ACC112 (cell line): Measurements from ENCODE around the gene MAPKBP1.
A peak's percentile ranks its signal among the peaks of the same experiment; 100 is the strongest.

Experiments
- H2AFZ ChIP-seq: fragments of 200-600 bp; sonication (generic); one replicate; pipeline ENCODE4 v1.6.0; 2017; ENCODE audit warnings: antibody characterized with exemption, low read length; ENCODE audit not compliant: unreplicated experiment
- H3K27ac ChIP-seq: fragments of 200-600 bp; sonication (generic); 2 replicates; pipeline ENCODE4 v1.5.1; 2014; ENCODE audit warnings: low read depth, mild to moderate bottlenecking, antibody characterized with exemption, low read length, moderate library complexity
- H3K27me3 ChIP-seq: fragments of 200-600 bp; sonication (generic); 2 replicates; pipeline ENCODE4 v1.6.1; 2014; ENCODE audit warnings: mild to moderate bottlenecking, antibody characterized with exemption, low read length, moderate library complexity, mixed read lengths; ENCODE audit not compliant: insufficient read depth
- H3K36me3 ChIP-seq: fragments of 200-600 bp; sonication (generic); 2 replicates; pipeline ENCODE4 v1.6.1; 2016; ENCODE audit warnings: mild to moderate bottlenecking, antibody characterized with exemption, low read length, moderate library complexity, mixed read lengths; ENCODE audit not compliant: insufficient read depth
- H3K4me1 ChIP-seq: fragments of 200-600 bp; sonication (generic); one replicate; pipeline ENCODE4 v1.6.1; 2016; ENCODE audit warnings: low read length, mixed read lengths; ENCODE audit not compliant: insufficient read depth, unreplicated experiment, control insufficient read depth
- H3K4me3 ChIP-seq: fragments of 200-600 bp; sonication (generic); 2 replicates; pipeline ENCODE4 v1.5.1; 2014; ENCODE audit warnings: mild to moderate bottlenecking, low read depth, low read length
- H3K79me2 ChIP-seq: fragments of 200-600 bp; sonication (generic); one replicate; pipeline ENCODE4 v1.6.0; 2016; ENCODE audit warnings: low read length; ENCODE audit not compliant: control insufficient read depth, unreplicated experiment, insufficient read depth

MAPKBP1 gene

DNA sequence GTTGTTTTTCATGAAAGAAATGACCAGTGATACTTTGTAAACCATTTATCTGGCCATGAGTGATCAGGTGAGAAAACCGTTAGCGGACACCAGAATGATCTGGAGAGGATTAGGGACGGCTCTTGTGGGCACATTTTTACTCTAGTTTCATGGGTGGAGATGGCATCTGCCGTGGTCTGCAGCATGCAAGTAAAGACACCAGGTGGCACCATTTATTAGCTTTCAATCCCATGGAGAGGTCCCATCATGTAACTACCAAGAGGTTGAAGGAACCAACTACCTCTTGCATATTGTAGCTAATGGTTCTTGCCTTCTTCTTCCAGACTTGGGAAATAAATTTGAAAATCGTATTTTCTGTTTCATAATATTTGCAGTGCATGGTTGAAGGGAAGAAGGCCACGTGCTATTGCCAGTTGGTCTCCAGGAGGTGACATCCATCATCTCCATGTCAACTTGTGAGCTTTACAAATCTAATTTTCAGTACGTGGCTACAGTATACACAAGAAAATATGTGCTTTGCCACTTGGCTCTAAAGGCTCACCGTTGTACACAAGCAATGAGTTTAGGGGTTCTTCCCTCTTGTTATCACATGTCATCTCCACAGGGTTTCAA is 1.5 kb upstream of the MAPKBP1 start:
- Histone ChIP-seq H3K27ac (peak overlapping the region; percentile 65), H3K4me3 (peak overlapping the region; percentile 92), H3K36me3 (no peaks in the 10 kb centered on the region; the same call in 1 of the 2 replicates), H3K79me2 (peaks cover 27% of the 10 kb centered on the region), H3K27me3 (no peaks in the 10 kb centered on the region), H2AFZ (no peak overlapping the region), H3K4me1 (peaks cover 40% of the 10 kb centered on the region)

DNA sequence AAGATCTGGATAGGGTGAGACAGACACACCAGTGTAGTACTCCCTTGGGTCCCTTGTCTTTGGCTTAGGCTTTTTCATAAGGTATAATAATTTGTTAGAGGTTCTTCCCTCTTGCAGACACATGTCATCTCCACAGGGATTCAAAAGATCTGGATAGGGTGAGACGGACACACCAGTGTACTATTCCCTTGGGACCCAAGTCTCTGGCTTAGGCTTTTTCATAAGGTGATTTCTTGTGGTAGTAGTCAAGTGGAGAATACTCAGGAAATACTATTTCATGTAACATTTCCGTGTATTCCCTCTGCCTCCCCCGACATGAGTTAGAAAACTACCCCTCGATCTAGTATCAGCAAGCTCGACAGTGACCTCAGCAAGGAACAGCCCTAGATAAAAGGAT is 954 bp upstream of the MAPKBP1 start:
- Histone ChIP-seq H3K4me3 (peak overlapping the region; percentile 92), H3K27ac (peak overlapping the region; percentile 65), H3K4me1 (peaks cover 45% of the 10 kb centered on the region), H2AFZ (no peak overlapping the region), H3K36me3 (no peaks in the 10 kb centered on the region; the same call in 1 of the 2 replicates), H3K27me3 (no peaks in the 10 kb centered on the region), H3K79me2 (peaks cover 32% of the 10 kb centered on the region)

DNA sequence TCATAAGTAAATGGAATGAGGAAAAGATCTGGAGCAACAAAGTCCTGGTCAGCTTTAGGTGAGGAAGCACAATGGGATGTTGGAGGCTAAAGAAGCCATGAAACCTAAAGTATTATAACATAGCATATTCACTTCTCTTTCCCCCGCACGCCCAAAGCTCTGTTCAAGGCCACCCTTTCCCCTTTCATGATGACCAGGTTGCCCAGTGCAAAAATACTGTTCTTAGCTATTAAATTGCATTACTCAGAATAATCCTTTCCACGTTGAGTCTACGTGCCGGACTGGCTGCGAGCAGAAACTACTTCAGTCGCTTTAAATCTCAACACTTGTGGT is 589 bp upstream of the MAPKBP1 start:
- peak overlapping the region; percentile 65 for H3K27ac ChIP-seq
- no peaks in the 10 kb centered on the region for H3K27me3 ChIP-seq
- H3K4me1 ChIP-seq: peaks cover 48% of the 10 kb centered on the region
- no peak overlapping the region for H2AFZ ChIP-seq
- peak overlapping the region; percentile 92 for H3K4me3 ChIP-seq
- peaks cover 35% of the 10 kb centered on the region for H3K79me2 ChIP-seq
- no peaks in the 10 kb centered on the region for H3K36me3 ChIP-seq

DNA sequence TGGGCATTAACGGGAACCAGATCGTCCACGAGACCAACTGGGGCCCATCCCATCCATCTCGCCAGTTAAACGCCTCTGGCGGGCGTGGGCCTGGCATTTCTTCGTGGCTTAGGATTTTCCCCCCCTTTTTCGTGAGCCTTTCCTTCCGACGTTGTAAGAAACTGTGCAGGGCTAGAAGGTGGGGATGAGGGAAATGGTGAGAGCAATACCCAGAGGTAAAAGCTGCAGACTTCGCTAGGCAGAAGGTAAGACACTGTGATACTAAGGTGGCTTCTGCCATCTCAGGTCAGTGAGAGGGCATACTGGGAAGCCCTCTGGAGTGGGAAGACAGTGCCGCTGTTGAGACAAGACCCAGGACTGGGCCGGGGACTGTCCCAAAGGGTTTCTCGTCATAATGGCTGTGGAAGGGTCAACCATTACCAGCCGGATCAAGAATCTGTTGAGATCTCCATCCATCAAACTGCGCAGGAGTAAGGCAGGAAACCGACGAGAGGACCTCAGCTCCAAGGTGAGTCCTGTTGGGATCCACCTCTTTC is 666 bp downstream of the MAPKBP1 start:
- Histone ChIP-seq H2AFZ (no peak overlapping the region), H3K36me3 (no peaks in the 10 kb centered on the region), H3K27me3 (no peaks in the 10 kb centered on the region), H3K4me3 (peak overlapping the region; percentile 92), H3K27ac (peak overlapping the region; percentile 65), H3K79me2 (peaks cover 43% of the 10 kb centered on the region), H3K4me1 (peaks cover 58% of the 10 kb centered on the region)

DNA sequence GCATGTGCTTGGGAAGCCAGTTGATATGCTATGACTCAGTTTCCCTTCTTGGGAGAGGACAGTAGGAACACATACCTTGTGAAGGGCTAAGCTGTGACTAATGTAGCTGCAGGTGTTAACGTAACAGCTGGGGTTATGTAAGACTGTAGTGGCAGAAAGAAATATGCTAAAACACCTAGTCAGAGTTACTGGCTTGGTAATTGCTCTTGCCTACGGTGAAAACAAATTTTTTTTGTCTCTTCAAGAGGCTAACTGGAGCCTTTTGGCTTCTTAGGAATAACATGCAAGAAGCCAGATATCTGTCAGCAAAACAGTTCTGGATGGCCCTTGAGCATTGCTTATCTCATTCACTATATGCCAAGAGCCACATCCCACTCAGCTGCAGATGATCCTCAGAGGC is 1.4 kb downstream of the MAPKBP1 start:
- Histone ChIP-seq H3K79me2 (peaks cover 48% of the 10 kb centered on the region), H3K4me1 (peaks cover 65% of the 10 kb centered on the region), H3K36me3 (no peaks in the 10 kb centered on the region), H3K27ac (peak overlapping the region; percentile 65), H2AFZ (no peak overlapping the region), H3K4me3 (peak overlapping the region; percentile 92), H3K27me3 (no peaks in the 10 kb centered on the region)

DNA sequence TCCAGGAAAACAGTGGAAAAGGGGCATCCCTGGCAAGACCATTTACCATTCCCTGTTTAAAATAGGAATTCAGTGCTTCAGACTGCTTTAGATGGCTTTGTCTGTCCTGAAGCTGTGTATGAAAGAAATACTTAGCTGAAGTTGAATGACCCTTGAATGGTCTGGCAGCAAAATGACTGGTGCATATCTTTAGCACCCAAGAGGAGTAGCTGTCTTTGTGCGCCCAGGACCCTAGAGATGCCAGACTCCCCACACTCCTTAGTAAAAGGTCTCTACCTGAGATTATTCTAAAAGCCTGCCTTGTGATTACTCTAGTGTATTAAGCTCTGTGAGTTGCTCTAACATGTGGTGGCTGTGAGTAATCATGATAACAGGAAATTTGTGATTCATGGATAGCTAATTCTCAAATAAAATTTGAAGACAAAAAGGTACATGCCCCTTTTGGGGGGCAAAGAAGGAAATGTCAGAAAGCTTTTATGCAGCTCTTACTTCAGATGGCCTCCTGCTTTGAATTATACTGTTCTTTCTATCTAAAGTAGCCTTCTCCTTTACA is 3.2 kb downstream of the MAPKBP1 start:
- peaks cover 66% of the 10 kb centered on the region for H3K4me1 ChIP-seq
- H2AFZ ChIP-seq: no peak overlapping the region
- H3K4me3 ChIP-seq: peak overlapping the region; percentile 57
- H3K27ac ChIP-seq: peak overlapping the region; percentile 52
- no peaks in the 10 kb centered on the region for H3K27me3 ChIP-seq
- peaks cover 58% of the 10 kb centered on the region for H3K79me2 ChIP-seq
- H3K36me3 ChIP-seq: no peaks in the 10 kb centered on the region

DNA sequence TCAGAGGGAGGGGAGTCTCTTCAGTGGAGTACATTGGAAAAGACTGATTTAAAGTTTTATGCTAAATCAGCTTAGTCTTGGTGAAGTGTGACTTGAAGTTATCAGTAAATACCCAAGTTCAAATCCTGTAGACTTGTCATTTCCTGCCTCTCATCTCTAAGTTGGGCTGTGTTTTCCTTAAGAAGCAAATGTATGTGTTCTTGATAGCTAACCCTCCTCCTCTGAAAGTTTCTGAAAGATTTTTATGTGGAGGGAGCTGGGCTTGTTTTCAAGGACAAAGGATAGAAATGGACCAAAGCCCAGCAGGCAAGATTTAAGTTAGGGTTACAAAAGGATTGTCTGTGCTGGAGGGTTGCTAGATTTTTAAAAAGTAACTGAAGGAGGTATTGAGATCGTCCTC is 4.2 kb downstream of the MAPKBP1 start:
- H3K27me3 ChIP-seq: no peaks in the 10 kb centered on the region

DNA sequence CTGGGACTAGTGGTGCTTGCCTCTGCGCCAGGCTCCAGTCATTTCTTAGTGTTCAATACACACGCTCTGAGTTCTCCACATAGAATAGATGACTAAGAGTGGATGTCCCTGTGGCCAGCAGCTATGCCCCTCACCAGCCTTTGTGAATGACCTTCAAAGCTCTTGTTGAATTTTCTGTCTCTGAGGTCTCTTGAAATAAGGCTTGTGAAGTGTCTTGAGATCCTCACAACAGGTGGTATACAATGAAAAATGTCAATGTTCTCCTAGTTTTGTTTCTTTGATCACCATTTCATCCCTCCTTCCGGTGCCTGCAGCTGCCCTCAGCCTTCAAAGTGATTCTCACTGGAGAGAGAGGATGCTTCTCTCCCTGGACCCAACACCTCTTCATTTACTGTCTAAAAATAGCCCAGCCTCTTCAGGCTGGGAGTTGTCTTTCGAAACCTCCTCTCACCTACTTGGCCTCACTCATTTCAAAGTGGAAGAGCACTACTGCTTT is 5.4 kb downstream of the MAPKBP1 start:
- Histone ChIP-seq H3K36me3 (no peaks in the 10 kb centered on the region), H3K79me2 (peaks cover 71% of the 10 kb centered on the region), H3K4me1 (peaks cover 53% of the 10 kb centered on the region), H3K27ac (no peak overlapping the region; the same call in 1 of the 2 replicates), H3K27me3 (no peaks in the 10 kb centered on the region), H2AFZ (no peak overlapping the region), H3K4me3 (no peak overlapping the region; the same call in 1 of the 2 replicates)

More for the DNA sequence above, 4.2 kb downstream of the MAPKBP1 start:
- Histone ChIP-seq H3K4me1 (peaks cover 56% of the 10 kb centered on the region), H3K4me3 (peak overlapping the region; percentile 57; the same call in 1 of the 2 replicates), H3K79me2 (peaks cover 66% of the 10 kb centered on the region), H3K36me3 (no peaks in the 10 kb centered on the region), H3K27ac (peak overlapping the region; percentile 52), H2AFZ (no peak overlapping the region)

DNA sequence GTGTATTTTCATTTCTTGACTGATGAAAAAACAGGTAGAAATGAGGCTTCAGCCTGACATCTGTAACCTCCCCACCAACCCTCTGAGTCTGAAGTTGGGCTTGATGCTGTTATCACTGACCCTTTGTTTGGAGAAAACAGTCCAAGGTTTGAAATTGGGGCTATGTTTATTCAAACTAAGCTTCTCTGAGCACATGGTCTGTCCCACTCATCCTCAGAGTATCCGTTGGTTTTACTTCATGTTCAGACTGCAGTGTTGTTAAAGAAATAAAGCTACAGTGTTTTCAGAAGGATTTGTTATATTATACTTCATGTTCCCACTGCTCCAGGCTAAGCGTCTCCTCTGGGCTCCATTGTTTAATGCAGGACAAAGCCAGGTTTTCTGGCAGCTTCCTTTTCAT is 6.0 kb downstream of the MAPKBP1 start:
- no peaks in the 10 kb centered on the region for H3K27me3 ChIP-seq
- no peaks in the 10 kb centered on the region for H3K36me3 ChIP-seq
- peaks cover 52% of the 10 kb centered on the region for H3K4me1 ChIP-seq
- no peak overlapping the region; the same call in 1 of the 2 replicates for H3K4me3 ChIP-seq
- H2AFZ ChIP-seq: no peak overlapping the region
- H3K79me2 ChIP-seq: peaks cover 73% of the 10 kb centered on the region
- H3K27ac ChIP-seq: no peak overlapping the region; the same call in 1 of the 2 replicates

DNA sequence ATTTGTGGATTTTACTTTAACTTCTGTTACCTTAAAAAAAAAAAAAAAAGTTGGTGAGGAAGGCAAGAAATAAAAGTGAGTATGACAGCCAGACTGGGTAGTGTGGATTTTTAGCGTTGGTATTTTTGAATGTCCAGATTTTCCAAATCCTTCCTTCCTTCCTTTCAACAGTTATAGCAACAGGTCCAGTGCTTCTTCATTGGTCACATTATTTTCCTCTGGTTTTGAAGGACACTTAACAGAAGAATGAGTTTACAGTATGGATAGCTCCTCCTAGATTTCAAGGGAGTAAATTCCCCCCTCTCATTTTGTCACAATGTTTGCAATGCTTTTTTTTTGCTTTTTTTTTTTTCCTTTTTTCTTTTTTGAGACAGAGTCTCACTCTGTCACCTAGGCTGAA is 6.4 kb downstream of the MAPKBP1 start:
- Histone ChIP-seq H3K27ac (no peak overlapping the region), H3K27me3 (no peaks in the 10 kb centered on the region), H2AFZ (no peak overlapping the region), H3K4me3 (no peak overlapping the region), H3K79me2 (peaks cover 70% of the 10 kb centered on the region), H3K36me3 (no peaks in the 10 kb centered on the region), H3K4me1 (peaks cover 48% of the 10 kb centered on the region)
